ENCODE results near the gene MTCP1.

Gene MTCP1, protein sequence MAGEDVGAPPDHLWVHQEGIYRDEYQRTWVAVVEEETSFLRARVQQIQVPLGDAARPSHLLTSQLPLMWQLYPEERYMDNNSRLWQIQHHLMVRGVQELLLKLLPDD

DNA sequence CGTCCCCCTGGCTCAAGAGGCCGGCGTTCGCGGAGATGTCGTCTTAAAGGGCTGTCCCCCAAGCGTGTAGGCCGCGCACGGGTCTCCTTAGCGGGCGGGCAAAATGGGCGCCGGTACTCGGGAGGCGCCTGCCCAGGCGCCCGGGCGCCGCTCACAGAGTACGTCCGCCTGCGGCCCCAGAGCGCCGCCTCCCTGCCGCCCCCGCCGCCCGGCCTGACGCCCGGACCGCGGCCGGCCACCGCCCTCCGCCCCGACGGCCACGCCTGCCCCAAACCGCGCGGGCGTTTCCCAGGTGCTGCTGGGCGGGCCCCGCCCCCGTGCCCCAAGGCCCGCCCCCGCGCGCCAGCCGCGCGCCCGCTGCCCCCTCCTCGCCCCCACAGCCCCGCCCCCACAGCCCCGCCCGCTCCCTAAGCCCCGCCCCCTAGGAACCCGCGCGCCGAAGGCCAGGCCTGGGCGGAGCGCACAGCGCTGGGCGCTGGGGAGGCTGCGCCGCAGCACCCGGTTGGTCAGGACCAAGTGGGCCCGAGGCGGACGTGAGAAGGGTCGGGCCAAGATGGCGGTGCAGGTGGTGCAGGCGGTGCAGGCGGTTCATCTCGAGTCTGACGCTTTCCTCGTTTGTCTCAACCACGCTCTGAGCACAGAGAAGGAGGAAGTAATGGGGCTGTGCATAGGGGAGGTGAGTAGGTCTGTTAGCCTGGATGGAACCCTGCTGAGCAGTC, at the start of gene MTCP1, which contains the start of the genes BRCC3 and CMC4:
TSS of gene MTCP1 (minus strand) at position 162 of the 719 bp plus-strand sequence. CDS start 5,126 bp downstream, outside the sequence.
TSS of gene BRCC3 (plus strand) at position 534 of the 719 bp plus-strand sequence. CDS start at position 554, 20 bp downstream.
TSS of gene CMC4 (minus strand) at position 162 of the 719 bp plus-strand sequence. CDS start 7,113 bp downstream, outside the sequence.
- DNase-seq, result peak; percentile 78

DNA sequence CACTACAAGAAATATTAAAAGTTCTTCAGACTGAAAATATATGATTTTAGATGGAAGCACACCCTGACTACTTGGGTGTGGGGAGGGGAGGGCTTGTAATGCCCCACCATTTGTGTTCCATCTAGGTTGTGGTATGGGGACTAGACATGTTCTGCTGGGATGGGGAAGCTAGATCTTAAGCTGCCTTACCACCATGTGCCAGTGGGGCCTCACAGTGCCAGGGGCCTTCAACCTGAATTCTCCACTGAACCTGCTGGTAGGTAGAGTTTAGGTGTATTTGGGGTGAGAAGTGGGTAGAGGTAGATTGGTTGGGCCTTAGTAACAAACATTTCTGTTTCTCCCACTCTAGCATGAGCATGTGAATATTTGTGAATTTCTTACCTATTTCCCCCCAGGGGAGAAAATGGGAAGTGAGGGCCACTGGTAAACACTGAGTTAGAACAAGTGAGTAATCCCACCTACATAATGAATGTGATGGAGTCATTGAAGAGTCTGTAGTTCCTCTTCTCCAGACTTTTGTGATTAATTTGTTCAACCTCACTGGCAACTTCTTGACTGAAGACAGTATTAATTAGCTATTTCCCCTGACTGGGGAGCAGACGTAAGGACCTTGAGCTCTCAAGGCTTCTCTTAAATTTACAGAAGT, 44.4 kb upstream of the MTCP1 start:
- no peak for DNase-seq

DNA sequence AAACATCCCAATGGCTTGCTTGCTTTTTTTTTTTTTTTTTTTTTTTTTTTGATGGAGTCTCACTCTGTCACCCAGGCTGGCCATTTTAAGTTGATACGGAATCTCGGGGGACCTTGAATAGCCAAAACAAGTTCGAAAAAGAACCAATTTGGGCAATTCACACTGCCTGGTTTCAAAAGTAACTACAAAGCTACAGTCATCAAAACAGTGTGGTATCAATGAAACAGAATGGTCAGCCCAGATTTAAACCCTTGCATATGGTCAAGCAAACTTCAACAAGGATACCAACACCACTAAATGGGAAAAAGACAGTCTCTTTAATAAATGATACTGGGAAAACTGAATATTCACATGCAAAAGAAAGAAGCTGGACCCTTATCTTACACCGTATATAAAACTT, 42.2 kb upstream of the MTCP1 start:
- no peak for DNase-seq

DNA sequence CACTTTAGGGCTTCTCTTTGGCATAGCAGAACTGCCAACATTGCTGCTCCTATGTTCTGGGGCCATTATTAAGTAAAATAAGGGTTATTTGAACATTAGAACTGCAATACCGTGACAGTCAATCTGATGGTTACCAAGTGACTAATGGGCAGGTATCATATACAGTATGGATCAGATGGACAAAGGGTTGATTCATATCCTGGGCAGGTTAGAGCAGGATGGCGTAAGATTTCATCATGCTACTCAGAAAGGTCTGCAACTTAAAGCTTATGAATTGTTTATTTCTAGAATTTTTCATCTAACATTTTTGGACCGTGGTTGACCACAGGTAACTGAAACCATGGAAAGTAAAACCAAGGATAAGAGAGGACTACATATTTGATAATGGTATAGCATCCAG, 41.2 kb upstream of the MTCP1 start:
- no peak for DNase-seq

DNA sequence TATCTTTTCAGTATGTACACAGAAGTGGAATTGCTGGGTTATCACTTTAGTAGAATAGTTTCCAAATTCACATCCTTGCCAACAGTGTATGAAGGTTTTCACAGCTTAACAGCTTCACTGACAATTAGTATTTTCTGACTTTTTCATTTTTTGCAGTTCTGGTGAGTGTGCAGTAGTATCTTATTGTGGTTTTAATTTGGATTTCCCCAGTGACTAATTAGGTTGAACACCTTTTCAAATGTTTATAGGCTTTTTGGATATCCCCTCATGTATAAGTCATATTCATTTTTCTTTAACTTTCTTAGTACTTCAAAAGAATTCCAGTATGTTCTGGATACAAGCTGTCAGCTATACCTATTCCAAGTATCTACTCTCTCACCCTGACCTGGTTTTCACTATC, 37.5 kb upstream of the MTCP1 start:
- DNase-seq, result no peak

DNA sequence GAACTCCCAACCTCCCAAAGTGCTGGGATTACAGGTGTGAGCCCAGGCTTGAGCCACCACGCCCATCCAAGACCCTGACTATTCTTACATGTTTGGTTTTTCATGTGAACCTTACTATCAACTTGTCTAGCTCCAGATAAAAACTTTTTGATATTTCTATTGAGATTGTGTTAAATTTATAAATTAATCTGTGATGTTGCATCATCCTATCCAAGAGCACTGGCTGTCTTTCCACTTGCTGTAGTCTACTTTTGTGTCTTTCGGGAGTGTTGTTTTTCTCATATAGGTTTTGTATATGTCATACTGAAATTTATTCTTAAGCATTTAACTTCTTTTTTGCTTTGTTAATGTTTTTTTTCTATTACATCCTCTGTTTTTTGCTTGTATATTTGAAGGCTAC, 35.0 kb upstream of the MTCP1 start:
- DNase-seq, result no peak

DNA sequence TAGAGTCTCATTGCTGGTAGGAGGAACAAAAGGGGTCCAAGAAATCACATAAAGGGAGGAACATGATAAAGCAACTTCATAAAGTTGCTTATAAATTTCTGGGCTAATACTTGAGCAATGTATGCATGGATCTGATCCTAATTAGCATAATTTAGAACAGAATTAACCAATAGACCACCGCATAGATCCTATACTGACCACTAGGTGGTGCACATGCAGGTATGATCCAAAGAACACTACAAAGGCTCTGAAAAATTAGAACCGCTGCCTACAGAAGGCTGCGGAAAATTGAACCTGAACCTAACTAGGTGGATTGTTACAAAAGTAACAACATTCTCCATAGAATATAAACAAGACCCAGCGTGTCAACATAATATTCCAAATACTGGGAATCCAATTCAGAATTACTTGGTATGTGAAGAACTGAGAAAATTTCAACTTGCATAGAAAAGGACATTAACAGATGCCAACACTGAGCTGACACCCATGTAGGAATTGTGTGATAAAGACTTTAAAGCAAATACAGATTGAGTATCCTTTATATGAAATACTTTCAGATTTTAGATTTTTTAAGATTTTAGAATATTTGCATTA, 23.6 kb upstream of the MTCP1 start:
- DNase-seq, result no peak

DNA sequence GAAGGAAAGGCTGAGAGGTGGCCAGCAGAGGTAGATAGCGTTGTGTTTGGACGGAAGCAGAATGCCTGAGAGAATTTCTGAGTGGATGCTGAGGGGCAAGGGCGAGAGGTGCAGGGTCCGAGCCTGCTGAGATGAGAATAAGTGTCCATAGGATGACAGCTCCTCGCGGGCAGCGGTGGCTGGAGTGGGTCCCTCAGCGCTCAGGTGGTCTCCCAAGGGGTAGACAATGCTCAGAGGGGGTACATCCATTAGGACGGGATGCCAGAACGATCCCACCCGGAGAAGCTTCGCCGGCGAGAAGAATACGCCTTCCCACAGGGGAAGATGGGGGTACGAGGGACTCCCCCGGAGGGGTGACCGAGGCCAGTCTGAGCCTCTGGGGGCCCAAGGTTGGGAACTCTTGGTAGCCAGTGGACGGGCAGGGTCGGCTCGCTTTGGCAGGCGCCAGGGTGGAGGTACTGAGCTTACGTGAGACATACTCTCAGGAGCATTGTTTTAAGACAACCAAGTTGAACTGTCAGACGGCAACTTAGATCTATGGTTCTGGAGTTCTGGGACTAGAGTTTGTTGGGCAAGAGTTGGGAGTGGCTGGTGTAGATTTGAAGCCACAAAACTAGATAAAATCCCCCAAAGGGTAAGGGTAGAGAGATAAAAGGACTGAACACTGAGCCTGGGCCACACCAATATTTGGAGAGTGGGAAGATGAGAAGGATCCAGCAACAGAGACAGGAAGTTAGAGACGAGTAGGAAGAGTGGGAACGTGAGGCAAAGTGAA, 16.2 kb upstream of the MTCP1 start:
- DNase-seq, result no peak

DNA sequence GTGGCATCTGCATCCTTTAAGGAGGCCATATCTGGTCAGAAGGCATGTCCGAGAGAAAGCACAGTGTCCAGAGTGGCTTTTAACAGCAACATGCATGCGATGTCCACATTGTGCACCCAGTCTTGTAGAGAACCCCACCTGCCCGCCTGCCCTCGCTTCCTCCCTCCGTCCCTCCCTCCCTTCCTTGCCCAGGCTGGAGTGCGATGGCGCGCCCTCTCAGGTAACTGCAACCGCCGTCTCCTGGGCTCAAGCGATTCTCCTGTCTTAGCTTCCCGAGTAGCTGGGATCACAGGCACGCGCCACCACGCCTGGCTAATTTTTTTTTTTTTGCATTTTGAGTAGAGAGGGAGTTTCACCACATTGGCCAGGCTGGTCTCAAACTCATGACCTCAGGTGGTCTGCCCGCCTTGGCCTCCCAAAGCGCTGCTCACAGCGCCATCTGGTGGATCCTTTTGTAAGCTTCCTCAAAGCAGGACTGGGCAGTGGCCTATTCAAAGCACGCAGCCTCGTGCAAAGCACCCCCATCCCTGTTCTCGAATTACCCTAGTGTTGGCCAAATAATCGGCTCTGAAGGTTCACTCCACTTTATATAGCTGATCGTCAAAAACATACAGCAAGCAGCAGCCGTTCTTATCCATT, 15.4 kb upstream of the MTCP1 start:
- DNase-seq, result peak; percentile 37

DNA sequence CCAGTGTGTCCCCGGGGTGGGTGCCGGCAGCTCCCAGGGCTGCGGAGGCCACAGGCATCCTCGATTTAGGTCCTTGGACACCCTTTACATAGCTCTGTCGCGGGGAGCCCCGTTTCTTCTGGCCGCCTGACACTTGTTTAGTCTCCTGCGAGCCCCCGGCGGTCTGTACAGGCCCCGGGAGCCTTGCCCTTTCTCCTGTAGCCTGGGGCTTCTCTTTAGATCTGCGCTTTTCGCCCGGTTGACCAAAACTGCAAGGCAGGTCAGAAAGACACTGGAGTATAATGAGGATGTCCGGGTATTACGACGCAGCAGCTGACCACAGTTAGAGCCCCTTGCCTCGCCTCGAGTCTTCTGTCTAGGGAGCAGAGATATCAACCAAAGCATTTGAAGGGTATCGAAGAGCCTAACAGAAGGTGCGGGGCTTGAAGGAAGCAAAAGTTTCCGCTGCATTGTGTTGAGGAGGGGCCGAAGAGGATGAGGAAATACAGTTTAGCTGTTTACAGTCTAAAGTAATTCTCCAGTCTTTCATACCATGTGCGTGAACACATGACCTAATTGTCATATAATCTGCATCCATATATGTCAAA, 851 bp upstream of the MTCP1 start:
- DNase-seq, result no peak

DNA sequence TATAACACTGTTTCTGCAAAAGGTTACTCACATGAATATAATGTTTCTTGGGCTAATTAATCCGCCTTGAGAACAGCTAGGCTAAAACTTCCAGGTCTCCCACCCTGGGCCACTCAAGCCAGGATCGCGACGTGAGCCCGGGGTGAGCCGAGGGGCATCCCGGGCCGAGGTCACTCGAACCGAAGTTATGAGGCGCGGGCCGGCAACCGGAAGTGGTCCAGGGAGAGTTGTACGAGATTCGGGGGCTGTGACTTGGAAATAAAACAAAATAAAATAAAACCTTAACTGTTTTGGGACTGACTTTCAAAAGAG, 317 bp downstream of the MTCP1 start:
- DNase-seq, result no peak

DNA sequence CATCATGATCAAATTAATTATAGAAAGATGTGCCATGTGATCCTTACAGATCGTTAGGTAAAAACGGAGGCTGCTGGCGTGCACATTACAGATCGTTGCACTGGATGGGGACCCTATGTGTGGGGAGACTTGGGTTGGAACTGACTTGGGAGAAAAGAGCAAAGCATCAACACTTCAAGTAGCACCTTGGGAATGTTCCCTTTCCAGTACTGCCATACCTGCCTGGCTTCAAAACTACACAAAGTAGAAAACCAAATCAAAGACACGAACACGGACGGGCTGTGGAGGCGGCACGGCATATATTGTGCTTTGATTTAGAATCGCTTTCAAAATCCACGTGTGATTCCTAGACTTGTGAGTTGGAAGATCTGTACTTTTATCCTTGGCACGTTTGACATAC, 898 bp downstream of the MTCP1 start:
- DNase-seq, result no peak

DNA sequence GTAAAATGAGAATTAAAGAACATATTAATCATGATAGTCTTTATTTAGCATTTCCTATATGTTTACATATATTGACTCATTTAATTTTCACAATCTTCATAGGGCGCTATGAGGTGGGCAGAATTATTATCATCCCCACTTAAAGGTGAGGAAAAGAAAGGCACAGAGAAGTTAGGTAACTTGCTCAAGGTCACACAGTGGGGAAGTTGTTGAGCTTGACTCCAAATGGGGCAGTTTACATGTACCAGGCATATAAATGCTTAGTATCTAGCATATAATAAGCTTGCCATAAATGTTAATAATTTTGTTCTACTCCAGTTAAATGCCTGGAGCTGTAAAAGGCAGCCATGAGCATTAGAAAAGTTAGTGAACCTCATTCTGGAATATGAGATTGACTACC, 1.5 kb downstream of the MTCP1 start:
- DNase-seq, result no peak

DNA sequence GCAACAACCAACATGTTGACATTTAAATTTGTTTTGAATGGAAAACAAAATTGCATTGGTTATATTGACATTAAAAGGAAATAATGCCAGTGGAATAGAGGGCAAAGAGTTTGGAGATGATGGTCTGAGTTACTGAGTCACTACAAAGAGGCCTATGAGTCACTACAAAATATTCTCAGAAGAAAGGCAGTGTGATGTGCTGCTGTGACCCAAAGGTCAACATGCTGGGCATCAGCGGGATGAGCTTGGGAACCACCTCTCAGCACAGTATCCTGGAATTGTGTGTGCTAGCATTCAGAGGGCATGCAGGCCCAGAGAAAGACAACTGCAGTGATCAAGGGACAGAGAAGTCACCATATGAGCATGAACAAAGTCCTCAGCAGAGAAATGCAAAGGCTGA, 2.8 kb downstream of the MTCP1 start:
- no peak for DNase-seq

DNA sequence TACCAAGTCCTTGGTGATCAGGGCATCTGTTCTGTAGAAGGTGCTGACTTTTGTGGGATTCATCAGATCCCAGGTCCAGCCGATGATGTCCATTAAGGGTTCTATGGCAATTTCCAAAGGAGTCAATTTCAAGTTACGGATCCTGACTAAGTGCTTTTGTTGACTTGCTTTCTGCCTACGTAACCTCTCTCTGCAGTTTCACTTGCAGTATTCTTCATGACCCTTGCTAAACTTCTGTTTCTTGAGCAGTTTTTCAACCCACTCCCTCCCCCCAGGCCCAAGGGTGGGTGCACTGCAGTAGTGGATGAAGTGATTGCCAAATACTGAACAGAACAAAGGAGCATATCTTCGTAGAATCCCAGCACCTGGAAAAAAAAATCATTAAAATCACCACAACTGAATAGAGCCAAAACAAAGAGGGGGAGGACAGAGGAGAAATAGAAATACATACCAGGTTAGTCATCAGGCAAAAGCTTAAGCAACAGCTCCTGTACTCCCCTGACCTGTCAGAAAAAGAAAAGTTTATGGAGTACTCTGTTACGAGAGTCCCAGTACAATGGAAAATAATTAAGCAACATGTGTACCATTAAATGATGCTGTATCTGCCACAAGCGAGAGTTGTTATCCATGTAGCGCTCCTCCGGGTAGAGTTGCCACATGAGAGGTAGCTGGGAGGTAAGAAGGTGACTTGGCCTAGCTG, 5.8 kb downstream of the MTCP1 start:
- DNase-seq, result no peak

DNA sequence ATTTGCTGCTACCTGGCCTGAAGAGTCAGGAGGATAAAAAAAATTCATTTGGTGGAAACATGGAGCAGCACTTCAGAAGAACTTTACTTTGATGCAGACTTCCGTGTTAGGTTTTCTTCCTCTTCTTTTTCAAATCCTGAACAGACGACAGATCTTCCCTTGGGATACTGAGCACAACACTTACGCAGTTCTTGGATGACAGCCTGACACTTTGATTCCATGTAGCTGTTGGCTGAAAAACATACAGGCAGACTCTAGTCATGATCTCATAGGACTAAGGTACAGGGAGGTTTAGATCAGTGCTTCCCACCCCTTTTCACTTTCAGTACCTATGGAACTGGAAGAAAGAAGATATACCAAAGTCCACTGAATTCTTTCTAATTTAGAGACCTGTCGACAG, 9.2 kb downstream of the MTCP1 start:
- no peak for DNase-seq

DNA sequence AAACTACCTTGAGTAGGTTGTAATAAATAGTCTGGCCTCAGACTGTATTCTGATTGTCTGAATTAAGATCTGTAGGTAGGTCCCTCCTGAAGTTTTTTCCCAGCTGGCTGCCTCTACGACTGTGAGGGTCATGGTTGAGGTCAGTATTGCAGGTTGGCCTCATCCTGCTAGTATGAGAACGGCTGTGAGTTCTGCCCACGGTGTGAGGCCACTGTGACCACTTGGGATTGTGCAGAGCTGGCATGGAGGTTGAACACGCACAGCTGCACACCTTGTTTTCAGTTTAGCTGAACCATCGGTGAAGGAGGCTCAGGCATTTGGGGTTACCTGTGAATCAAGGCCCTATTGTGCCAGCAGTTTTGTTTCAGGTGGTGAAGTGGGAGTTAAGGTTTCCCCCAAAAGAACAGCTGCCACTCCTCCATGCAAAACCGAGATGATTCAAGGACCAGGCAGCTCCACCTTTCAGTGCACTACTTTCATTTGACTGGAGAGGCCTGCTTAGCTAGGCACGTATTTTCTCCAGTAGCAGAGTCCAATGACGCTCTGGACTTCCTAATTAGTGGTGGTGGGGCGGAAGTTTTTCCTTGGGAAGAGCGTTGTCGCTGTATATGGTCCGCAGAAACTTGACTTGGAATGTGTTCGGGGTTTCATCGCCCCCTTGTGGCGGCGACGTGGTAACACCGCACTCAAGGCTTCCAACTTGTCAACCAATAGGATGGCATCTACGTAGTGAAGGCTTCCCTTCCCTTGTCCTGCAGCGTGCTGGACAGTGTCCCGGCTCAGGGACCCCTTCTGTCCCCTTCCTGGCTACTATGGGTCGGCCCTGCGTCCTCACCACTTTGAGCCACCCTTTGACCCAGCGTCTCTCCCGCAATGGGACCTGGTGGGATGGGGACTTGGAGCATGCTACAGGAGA, 13.8 kb downstream of the MTCP1 start:
- DNase-seq, result peak; percentile 67

DNA sequence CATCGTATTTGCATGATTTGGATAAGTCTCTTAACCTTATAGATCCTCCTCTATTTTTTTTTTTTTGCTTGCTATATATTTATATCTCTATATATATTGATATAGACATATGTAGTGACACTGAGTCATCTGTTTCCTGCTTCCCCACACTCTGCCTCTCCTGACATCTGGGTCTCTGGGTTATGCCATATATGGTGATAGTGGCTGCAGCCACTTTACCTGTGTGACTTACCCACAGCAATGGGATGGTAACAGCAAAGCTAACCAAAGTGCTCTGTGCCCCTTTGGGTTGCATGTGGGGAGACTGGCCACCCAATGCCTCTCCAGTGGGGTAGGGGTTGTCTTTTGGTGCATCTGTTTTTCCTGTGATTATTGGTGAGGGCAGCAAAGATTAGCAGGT, 14.5 kb downstream of the MTCP1 start:
- DNase-seq, result no peak

DNA sequence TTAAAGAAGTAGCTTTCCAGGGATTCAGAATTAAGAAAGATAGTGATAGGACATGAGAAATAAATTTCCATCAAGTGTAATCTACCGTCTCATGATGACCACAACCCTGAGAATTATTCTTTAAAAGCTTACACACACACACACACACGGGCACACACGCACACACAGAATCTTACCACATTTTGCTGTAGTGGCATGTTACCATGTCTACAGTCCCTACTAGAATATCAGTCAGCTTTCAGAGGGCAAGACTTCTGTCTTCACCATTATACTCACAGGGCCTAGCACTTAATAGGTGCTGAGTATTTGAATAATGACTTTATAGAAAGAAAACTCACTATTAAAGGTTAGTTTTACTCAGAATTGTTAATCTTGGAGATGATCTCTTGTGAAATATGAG, 15.4 kb downstream of the MTCP1 start:
- DNase-seq, result no peak

DNA sequence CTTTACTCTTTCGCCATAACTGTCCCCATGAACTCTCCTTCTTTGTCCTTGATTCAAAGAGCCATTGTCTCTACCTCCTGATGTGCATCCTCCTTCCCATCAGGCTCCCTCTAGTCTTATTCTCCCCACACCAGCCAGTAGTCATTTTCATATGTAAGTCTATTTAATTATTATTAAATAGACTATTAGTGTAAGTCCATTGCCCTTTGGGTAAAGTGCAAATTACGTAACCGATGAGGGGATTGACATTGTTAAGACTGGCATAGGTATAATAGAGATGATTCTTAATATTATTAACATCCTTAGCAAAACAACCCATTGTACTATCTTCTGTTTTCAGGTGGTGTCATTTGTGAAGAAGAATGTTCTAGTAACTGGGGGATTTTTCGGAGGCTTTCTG, 16.7 kb downstream of the MTCP1 start:
- DNase-seq, result no peak

DNA sequence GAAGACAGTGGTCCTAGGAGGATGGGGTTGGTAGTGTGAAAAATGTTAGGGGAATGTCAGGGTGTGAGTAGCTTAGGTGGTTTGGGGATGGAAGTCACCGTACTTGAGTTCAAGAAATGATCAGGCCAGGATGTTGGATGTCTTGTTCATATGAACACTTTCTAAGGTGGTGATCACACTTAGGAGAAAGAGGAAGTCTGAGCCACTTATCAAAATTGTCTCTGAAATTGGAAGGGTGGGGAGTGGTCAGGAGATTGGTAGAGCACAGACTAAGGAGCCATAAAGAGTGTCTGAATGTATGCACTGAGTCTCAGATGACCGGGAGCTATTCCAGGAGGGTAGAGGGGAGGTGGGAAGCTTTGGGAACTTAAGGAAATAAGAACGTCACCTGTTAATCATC, 17.3 kb downstream of the MTCP1 start:
- DNase-seq, result no peak

Data from activated T-cell treated with anti-CD3 and anti-CD28 coated beads, Interleukin-2, amount 50 U/mL, for 1 hour (primary cell).